ENCODE results near the gene EXOC3L4.
"Not testable (repeated sequence)": the region's sequence is repeated elsewhere in the genome, so short reads cannot be mapped to it uniquely, and the experiment has no call there.

Gene EXOC3L4

DNA sequence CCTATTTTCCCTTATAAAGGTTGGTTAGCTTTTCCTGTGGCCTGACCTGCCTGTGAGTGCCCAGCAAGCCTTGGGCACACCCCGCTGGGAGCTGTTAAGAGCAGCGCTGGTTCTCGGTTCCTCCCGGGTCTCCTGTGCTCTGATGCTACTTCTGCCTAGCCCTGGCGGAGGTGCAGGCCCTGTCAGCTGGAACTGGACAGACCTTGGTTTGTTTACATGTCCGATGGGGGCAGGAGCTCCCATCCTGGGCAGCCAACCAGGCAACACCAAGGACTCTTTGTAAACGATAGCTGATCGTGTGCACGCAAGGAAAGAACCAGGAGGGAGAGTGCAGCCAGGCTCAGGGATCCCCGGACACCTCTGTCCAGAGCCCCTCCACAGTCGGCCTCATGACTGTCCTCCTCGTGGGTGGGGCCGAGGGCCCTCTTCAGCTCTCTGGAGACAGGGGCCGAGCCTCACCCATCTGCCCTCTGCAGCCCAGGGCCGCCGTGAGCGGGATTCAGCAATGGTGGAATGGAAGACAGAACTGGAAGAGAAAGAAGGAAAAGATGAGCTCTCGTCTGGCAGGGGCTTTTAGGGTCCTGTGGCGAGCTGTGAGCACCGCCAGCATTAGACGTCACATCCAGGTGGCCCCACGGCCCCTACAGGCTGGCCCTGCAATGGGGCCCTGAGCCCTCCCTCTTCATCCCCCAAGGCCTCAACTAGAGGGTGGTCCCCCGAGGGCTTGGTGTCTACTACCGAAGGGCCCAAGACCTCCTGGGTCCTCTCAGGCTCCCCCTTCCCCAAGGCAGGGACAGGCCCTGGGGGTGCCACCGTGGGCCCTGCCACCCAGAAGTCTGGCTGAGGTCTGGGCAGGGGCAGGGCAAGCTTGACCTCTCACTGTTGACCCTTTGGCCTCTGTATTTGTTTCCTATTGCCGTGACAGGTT lies 41.1 kb downstream of the EXOC3L4 start:
- no peak for DNase-seq

DNA sequence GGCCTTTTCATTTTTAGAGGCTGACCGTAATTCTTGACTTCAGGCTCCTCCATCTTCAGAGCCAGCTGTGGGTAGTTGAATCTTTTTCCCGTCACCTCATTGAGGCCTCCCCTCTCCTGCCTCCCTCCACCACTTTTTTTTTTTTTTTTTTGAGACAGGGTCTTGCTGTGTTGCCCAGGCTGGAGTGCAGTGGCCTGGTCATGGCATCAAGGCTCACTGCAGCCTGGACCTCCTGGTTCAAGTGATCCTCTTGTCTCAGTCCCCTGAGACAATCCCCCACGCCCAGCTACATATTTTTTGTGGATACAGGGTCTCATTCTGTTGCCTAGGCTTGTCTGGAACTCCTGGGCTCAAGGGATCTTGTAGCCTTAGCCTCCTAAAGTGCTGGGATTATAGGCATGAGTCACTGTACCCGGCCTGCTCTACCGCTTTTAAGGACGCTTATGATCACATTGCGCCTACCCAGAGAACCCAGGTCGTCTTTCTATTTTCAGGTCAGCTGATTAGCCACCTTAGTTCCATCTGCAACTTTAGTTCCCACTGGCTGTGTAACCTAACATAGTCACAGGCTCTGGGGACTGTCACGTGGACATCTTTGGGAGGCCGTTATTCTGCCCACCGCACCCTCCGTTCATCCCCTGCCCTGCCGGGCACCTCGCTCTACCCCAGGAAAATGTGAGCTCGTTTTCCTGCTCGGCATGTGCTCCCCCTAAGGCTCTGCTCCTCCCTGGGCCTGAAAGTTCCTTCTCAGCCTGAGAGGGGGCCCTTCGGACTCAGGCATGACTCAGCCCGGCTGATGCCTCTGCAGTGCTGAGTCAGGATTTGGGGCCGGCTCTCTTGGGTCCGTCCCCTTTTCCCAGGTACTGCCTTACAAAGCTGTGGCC lies 42.1 kb downstream of the EXOC3L4 start:
- no peak for DNase-seq

DNA sequence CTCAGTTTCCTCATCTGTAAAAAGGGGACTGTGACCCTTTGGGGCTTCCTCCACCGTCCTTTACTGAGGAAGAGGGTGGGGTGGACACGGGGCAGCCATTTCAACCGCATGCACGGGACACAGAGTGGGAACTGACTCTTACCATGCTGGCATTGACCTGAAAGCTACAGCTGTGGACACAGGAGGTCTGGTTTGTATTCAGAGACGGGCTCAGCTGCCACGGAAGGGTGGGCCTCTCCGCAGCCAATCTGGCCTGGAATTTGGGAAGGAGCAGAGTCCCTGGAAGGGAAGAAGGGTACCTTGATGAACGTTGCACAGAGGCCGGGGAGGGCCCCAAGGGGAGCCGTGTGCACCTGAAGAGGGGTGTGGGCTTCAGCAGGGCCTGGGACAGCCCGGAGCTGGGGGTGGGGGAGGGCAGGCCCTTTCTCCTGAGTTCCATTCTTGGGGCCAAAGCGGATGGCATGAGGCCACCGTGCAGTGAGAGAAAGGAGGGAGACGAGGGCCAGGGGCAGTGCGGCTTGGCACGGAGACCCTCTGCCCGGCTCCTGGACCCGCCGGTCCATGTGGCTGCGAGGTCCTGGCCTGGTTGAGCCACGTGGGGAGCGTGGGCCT lies 43.3 kb downstream of the EXOC3L4 start:
- DNase-seq: no peak

DNA sequence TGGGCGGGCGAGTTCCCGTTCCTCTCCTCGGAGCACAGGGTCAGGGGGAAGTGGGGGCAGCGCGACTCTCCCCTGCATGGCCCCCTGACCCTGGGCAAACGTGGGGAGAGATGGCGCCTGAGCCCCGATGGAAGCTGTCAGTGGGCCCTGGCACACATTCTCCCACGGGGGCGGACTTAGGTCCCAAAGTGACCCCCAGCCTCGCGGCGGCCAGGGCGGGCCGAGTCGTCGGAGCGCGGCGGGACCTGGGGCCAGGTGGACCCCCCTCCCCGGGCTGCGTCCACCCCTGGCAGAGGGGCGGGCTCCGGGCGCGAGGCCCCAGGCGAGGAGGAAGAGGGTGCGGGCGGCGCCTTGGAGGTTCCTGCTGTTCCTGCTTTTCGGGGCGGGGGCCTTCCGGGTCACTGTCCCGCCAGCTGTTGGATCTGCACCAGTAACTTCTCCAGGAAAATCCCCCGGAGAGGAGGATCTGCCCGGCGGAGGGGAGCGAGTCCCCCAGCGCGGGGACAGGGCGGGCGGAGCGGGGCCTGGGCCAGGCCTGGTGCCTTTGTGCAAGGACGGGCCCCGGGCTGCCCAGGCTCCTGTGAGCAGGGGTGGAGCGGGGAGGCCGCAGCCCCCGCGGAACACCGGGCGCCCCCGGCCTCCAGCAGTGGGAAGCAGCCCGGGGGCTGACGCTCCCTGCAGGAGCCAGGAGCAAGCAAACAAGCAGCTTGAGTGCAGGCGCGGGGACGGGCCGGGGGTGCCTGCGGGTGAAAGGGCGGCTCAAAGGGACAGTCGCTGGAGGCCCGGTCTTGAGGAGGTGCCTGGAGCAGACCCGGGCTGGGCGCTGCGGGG lies 44.0 kb downstream of the EXOC3L4 start:
- DNase-seq: no peak

DNA sequence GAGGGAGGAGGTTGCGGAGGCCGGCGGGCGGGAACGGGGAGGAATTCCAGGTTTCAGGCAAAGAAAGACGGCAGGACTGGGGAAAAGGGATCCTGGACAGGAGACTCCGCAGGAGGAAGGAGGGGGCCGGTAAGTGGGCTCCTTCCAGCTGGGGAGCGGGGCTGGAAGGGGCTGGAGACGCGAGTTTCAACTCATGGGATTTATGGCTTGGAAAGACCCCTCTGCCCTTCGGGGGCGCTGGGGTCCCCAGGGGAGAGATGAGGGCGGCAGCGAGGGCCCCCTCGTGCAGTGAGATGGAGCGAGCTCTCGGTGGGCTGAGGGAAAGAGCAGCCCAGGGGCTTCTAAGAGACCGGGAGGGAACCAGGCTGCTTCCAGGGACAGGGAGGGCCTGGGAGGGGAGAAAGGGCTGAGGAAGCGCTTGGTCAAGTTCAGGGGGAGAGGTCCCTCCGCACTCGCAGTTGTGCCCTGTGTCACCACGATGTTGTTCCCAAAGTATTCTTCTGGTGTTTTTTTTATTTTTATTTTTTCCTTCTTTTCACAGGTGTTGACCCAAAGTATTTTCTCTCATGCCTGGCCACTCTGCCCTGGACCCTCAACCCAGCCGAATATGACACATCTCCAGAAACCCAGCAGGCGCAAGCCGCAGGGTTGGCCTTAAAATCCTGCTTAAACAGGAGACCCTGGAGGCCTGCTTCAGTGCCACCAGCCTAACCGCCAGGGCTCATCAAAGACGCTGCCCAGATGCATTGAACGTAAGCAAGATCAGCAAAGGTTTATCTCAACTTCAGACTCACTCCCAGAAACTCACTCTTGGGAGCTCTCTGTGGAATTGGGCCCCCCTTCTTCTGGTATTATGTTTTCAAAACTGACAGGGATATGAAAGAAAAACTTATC lies 44.9 kb downstream of the EXOC3L4 start:
- DNase-seq: no peak

DNA sequence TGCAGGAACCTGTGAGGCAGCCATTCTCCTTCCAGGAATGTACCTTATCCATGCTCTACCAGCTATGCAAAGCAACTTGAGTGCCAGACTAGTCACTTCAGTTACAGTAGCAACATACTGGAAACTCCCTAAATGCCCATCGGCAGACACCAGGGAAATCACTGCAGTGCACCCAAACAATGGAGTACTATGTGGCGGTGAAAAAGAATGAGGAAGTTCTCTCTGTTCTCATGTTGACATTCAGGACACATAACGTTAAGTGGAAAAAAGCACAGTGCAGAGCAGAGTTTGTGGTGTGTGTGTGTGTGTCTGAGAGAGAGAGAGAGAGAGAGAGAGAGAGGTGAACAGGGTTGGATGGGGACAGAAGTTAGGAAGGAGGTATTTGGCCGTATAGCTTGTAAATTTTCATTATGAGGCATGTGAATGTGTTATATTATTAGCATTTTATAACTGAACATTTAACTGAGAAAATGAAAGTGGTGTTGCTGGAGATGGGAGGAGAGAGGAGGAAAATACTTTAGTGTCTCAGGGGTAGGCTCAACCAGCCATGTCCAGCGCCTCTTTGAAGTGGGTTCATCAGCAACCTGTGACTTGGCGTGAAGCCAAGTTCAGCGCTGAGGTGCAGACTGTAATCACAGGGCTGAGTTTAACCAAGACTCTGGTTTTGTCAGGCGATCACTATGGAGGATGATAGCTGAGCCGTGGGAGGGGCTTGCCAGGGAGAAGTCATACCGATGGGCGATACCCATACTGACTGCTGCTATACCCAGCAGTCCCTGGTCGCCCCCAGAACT lies 46.0 kb downstream of the EXOC3L4 start:
- DNase-seq: peak; percentile 85

DNA sequence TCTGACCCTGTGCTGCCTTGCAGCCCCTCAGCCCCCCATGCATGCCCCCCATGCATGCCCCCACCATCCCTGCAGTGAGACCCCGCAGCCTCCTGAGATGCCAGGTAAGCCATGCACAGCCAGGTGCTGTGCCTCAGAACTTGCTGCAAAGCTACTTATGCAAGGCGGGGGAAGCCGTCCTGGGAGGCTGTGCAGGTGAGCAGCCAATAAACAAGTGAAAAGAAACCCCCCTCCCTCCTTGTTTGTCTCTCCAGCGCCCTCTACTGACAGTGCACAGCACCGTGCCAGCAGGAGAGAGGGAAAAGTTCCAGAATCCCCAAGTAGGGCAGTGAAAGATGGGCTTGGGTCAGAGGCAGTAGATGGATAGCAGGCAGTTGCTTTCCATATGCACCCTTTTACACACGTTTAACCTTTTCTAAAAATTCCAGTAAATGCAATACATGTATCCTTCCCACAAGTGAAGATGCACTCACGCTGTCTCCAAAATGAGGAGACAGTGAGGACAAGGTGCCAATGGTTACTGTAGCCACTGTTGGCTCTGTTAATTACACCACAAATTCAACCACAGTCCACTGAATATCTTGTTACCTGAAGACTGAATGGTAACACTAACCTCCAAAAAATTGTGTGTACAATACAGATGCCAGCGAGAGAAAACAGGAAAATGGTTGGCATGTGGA lies 46.7 kb downstream of the EXOC3L4 start:
- DNase-seq: peak; percentile 82

DNA sequence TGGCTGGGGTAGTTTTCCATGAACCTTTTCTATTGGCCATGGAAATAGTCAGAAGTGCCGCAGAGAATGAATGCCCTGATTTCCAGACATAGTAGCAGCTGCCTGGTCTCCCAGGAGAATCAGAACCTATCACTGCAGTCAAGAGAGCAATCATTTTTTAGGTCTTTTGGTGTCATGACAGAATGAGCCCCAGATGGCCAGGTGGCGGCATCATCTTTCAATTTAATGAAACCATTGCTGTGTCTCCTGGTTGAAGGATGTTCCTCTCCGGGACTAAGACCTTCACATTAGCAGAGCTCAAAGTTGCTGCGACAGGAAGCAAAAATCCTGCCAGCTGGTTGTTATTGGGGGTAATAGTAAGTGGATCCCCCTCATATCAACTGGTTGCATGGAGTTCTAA lies 47.5 kb downstream of the EXOC3L4 start:
- DNase-seq: no peak

DNA sequence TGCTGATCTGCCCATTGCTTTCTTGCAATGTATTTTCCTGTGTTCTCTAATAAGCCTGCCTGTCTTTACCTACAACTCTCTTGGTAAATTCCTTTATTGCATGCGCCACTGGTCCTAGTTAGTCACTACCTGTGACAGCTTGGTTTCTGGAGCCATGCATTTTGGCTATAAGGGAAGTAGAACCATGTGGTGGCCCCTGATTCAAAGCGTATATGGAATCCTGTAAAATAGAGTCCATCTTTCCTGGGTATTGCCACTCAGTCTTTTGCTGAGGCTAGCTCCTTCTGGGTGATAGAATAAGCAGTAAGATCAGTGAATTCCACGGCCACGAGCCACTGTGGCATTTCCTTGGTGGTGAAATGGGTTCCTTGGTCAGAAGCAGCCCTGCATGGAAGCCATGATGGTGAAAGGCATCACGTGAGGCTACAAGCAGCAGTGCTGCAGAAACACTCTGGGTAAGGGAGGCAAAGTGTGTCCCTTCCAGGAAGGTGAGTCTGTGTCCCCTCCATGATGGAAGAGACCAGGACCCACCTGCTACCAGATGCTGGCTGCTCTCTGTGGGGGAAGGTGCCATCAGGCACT lies 48.3 kb downstream of the EXOC3L4 start:
- no peak for DNase-seq

DNA sequence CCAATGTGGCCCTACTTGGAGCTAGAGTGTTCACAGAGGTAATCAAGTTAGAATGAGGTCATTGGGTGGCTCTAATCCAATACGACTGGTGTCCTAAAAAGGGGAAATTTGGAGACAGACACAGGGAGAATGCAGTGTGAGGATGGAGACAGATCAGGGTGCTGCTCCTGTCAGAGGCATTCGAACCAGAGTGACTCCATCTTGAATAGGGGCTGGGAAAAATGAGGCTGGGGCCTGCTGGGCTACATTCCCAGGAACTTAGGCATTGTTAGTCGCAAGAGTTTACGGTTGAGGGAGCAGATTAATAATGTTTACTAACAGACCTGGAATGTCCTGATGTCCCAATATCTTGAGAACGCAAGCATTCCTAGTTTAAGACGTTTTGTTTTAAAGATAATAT lies 49.0 kb downstream of the EXOC3L4 start:
- DNase-seq: no peak

DNA sequence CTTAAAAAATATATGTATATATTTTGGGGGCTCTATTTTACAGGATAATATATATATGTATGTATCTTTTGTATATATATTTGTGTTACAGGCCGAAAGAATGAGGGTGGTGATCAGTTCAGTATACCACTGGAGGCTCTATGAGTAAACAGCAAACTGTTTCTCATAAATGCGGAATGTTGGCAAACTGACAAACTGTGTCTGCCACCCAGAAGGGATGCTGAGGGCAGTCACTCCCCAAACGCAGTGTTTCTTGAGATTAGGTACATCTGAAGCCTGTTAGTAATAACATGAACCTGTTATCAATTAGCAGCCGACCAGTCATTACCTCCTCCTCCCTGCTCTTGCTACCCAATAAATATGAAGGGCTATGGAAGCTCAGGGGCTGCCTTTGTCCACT lies 49.6 kb downstream of the EXOC3L4 start:
- no peak for DNase-seq

DNA sequence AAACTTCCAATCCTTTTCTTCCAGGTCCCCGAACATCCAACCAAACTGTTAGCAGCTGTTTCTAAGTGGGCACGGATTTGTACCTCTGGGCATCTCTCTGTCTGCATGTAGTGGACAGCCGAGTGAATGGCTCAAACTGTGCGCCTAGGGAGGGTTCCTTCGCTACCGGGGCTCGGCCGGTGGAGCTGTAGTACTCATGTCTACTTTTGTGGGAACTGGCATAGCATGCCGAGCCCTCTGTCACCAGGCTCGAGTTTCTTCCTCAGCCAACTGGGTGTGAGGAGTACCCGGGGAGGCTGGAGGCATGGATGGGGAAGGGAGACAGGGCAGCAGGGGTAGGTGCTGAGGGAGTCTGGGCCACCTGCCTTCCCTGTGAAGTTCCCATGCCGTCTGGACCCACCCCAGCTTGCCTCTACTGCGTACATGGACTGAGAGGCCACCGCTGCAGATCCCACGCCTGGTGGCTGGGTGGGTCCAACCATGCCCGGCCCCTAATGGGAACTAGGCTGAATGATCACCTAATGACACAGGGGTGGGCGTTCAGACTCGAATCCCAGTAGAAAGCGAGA lies 51.7 kb downstream of the EXOC3L4 start:
- DNase-seq: no peak

DNA sequence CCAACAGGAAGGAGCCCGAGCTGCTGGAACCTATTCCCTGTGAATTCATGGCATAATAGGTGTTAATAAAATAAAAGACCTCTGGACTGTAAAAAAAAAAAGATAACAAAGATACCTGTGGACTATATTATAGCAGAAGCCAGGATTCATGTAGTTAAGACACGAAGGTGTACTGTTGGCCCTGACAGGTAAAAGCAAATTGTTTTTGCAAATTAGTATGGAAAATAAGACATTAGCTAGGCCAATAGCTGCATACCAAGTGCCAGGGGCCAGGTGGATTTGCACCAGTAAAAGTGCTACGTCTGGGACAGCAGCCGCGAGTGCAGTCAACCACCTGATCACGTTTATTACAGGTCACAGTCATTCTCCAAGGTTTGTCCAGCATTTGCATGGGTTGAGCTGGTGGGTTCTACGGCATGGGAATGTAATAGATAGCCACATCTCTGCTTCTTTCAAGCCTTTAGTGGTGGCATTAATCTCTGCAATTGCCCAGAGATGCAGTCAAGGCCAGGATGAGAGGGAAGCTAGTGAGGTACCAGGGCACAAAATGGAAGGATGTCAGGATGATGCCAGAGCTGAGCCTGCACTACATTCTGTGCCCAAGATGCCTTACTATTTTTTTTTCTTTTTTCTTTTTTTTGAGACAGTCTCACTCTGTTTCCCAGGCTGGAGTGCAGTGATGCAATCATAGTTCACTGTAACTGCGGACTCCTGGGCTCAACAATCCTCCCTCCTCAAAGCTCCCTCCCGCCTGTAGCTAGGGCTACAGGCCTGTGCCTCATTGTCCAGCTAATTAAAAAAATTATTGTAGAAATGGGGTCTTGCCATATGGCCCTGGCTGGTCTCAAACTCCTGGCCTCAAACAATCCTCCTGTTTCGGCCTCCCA lies 55.1 kb downstream of the EXOC3L4 start:
- no peak for DNase-seq

DNA sequence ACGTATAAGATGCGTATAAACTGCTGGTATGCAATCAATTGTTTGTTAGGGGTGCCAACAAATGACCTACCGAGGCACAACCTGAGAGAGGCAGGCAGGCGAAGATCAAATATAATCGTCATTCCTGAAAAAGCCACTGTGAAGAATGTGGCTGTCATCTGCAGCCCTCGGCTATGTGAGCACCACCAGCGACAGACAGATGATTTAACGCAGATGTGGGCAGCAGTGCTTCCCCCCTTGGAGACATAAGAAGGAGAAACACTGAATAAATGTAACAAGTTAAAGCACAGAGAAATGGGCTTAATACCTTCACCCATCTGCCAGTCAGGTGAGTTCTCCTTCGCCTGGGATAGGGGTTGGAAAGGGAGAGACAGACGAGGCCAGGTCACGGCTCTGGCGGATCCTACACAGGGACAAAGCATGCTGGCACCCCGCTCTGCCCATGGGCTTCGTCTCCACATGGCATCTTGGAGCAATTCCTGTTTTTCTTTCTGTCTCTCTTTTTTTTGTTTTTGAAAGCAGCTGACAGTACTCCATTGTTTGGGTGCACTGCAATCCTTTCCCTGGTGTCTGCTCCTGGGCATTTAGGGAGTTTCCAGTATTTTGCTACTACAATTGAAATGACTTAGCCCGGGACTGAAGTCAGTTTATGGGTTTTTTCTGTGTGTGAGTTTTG lies 56.9 kb downstream of the EXOC3L4 start:
- no peak for DNase-seq

DNA sequence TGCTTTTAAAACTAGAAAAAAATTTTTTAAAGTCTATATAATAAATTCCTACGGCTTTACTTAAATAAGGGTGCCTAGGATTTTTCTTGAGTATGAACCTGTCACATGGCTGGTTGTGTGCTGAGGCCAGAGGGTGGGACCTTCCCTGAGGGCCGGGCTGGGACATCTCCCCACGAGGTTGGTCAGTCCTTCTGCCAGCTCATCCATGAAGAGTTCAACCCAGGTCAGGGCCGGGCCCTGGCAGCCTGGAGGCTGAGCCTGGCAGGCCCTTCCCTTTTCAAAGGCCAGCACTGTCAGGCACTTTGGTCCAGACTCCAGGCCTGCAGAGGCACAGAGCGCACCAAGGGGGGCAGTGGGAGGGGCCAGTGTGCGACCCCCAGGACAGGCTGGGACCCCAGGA lies 60.5 kb downstream of the EXOC3L4 start:
- DNase-seq: no peak

DNA sequence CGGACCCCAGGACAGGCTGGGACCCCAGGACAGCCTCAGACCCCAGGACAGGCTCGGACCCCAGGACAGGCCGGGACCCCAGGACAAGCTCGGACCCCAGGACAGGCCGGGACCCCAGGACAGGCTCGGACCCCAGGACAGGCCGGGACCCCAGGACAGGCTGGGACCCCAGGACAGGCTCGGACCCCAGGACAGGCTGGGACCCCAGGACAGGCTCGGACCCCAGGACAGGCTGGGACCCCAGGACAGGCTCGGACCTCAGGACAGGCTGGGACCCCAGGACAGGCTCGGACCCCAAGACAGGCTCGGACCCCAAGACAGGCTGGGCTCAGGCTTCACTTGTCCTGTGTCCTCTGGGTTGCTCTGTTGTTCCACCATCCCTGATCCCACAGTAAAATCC lies 60.9 kb downstream of the EXOC3L4 start:
- not testable (repeated sequence) for DNase-seq

DNA sequence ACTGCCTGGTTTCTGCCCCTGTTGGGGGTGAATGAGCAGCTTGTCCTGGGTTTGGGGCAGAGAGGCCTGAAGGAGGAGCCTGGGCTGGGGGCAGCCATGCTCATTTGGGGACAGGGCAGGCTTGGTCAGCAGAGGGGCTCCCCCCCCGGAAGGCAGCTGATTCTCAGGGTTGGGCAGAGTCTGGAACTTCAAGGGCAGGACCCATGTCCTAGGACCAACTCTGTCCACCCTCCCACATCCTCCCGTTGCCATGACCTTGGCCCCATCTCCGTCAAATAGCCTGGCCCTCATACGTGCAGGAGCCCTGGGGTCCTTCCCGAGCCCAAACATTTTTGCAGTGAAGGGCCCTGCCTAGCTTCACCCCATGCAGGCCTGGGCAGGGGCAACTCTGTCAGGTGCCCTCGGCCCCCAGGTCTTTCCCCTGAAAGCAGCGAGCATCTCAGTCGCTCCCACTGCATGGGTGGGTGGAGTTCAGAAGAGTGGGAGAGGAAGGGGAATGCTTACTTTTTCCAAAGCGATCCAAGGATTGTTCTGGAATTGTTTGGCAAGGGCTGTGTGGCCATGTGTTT lies 61.4 kb downstream of the EXOC3L4 start:
- no peak for DNase-seq

Measured in NCI-H510A (cell line).